COLO668 (cell line): ENCODE results near the gene HERC3.

Experiments used
- DNase-seq: peaks from one replicate; lab custom pipeline; 2025; ENCODE audit not compliant: unreplicated experiment; lab: John Stamatoyannopoulos, UW

HERC3 gene

DNA sequence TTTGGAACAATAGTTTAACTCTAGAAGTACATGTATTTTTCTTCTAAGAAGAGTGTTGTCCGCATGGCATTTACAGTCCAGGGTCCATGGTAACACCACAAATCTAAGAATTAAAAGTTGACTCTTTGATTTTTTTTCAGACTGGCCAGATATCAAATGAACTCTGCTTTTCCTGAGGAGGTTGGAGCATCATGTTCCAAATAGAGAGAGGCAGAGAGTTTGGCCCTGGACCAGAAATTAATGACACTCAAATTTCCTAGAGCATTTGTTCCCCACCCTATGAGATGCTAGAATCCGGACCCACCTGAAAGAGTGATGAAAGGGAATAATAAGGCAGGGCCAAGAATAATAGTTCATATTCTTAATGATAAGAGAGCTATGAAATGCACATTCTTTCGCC, 152.3 kb downstream of the HERC3 start:
- DNase-seq = no peak

DNA sequence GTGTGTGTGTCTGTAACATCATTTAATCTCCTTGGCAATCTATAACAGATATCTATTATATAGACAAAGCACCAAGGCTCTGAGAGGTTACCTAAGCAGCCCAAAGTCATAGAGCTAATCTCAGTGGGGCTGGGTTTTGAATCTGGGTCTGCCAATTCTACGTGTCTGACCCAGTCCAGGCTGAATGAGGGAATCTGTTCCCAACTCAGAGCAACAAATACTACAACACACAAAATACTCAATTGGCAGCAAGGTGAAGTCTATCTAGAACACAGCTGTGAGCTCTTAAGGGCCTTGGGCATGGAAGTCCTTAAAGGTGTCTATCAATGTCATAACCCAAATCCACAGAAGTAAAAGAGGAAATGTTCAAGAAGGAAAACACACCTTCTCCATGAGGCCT, 152.9 kb downstream of the HERC3 start:
- no peak for DNase-seq

DNA sequence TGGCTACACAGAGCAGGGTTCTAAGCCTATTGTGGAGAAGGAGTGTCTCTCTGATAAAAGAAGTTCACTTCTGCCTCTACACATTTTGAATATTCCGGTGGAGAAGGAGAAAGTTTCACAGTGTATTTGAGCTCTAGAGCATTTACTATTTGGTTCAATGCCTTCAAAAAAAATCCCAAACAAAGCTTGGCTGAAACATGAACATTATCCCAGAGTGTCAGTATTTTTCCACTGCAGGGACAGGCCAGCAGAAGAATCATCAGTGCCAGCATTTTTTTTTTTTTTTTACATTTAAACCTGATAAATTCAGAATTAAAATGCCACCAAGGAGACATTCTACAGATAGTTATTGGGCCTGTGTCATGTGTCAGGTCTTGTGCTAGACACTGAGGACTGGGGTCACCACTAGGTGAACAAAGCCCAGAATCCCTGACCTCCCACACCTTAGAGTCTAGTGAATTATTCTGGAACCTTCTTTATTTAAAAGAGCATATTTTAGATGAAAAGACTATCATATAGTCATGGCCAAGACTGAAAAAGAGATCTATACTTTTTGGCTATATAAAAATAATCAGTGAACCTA, 153.4 kb downstream of the HERC3 start:
- DNase-seq = no peak

DNA sequence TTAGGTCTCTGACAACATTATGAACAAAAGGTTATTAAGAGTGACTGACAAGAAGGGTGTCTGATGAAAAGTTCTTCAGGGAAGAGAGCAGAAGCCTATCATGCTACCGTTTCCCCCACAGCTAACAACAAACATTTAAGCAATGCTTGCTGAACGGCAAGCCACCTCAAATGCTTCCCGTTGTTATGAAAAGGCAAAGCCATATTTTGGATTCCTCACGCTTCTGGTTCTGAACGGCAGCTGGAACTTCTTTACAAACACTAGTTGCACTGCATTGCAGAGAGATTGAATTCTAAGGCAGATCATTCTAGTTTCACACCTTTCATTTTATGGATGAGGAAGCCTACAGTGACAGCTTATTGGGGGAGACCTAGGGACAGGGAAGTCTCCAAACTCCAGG, 153.9 kb downstream of the HERC3 start:
- DNase-seq = no peak

DNA sequence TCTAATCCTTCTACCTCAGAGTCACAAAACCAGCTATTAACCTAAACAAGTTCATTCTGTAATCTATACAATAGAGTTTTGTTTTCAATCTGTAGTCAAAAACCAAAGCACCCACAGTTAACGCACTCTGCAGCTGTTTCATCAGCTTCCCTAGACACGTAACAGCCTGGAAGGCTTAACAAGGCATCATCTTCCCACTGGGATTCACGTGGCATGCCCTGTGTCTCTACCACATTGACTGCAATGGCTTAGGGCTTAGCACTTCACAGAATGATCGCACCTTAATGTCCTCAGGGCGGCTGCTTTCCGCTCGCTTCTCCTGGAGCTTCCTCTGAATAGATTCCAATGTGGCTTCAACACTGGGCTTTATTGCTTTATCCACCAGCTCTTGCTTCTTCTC, 155.1 kb downstream of the HERC3 start:
- no peak for DNase-seq

DNA sequence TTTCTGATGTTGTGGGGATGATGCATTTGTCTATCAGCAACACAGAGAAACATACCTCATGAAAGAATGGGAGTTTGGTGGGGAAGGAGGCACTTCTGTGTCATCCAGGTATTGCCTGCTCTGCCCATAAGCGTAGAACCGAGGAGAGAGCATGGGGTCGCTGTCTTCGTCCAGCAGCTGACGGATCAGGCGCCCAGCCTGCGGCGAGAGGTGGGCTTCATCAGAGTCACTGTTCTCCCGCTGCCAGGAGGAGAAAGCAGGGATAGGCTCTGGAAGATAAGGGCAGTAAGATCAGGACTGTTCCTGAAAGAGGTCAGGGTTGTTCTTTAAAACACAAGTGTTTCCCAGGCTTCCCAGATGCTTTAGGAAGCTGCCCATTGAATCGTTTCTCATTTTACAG, 158.1 kb downstream of the HERC3 start:
- DNase-seq = no peak

DNA sequence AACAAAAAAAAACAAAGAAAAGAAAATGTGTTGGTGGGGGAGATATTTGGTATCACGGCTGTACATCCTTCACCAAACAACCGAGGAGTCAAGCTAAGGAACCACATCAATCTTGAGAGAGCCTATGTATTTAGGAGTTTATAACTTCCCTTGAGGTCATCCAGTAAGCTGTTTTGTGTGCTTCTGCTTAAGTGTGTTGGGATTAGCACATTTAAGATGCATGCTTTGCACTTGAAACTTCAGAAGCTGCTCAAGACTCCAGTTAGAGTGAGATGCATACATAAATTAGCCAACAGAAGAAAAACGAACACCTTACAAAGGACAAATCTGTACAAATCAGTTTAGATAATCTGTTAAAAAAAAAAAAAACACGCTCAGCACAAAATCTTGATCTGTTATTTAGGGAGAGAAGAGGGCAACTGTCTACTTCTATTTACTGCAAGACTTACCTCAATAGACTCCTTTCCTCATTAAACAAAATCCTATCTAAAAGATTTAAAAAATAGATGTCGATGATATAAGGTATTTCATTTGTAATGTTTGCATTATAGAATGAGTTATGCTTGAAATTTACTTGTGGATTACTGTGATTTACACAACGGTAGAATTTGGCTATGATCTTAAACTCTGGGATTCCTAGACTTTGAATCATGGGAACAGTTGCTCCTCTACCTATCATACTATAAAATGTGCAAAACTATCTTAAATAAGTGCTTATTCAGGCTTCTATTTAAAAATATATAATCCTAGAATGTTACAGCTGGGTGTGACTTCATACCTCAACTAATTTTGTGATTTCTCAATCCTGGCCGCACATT, 159.2 kb downstream of the HERC3 start:
- DNase-seq = no peak

DNA sequence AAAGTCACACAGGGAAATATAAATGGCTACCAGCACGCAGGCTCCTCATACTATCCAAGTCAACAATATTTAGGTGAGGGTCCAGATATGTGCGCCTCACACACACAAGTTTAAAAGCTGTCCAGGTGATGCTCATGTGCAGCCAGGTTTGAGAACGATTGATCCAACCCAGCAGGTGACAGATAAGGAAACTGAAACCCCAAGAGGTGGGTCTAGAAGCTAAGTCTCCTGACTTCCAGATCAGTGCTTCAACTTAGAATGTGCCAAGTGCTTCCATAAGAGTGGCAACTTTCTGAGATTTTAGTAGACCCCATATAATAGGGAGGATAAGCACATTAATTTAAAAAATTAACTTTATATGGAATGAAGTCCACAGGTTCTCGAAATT, 159.8 kb downstream of the HERC3 start:
- DNase-seq = no peak

DNA sequence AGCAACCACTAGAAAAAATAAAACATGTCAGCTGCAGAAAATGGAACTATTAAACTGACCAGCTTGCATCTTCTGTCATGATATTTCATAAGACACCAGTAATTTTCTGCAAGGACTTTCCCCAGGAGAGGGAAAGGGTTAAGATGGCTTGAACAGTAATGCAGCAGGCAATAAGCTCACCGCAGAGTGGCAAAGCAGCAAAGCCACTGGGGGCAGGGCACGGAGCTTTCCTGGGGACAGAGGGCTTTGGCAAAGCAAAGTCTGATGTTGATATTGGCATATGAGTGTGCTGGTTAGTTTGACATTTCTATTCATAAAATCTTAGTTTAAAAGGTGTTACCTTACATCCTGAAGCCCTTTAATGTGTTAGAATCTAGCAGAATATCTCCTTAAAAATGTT, 160.5 kb downstream of the HERC3 start:
- no peak for DNase-seq

DNA sequence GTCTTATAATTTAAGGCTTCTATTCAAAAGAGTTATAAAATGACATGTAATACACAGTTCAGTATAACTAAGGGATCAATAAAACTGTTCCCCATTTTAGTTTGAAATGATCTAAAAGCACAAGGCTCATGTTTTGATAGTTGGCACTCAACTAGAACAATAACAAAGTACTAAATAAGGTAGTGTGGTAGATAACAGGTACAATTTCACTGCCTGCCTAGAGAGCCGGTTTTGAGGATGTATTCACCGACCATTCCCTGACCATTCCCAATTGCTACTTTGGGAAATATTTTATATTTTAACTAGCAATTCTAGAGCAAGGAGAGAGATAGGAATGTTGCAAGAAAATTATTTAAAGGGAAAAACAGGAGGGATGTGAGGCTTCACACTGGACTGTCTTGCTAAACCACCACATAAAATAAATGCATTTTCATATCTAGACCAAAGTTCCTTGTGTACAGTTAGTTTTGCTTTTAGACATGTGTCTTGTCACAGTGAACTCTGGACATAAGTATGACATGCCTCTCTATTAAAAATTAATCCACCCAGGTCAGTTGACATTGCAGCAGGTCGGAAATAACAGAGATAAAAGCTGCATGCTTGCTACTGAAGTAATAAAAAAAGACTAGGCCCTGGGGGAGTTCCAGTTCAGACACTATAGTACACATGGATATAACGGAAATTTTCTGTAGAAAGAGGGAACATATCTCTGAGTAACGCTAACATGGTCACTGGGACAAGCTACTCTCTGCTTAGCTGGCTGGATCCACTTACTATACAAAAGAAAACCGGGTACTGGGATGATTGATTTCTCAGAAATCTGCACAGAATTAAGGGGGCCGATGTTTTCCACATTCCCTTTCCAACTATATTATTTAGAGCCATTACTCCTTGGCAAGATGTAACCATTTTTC, 161.6 kb downstream of the HERC3 start:
- DNase-seq = no peak

DNA sequence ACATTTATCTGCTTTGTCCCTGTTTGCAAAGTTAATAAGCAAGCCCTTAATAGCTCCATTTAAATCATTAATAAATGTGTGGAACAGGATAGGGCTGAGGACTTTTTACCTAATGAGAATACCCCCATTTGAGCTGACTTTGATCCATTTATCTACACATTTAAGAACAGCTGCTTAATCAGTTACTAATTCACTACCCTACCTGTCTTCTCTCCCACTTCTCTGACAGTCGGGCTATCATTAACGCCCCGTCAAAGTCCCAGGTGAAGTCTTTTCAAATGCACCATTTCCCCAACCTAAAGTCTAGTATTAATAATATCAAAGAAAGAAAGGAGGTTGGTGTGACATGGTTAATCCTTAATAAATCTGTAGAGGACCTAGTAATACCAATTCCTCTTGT, 162.5 kb downstream of the HERC3 start:
- DNase-seq = no peak

DNA sequence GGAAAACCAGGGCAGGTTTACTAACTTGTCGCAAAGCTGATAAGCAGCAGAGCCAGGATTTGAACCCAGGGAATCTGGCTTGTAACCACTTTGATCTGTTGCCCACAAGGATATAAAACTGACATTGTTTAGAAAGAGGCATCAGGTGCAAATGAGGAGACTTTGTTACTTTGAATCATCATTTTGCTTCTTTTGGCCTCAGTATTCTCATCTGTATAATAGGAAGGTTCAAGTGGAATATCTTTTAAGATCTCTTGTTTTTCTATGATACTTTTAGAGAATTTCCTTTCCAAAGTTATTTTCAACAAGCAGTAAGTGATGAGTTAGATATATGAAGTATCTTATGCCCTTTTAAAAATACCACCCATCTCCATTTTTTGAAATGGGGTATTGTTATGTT, 163.2 kb downstream of the HERC3 start:
- no peak for DNase-seq

DNA sequence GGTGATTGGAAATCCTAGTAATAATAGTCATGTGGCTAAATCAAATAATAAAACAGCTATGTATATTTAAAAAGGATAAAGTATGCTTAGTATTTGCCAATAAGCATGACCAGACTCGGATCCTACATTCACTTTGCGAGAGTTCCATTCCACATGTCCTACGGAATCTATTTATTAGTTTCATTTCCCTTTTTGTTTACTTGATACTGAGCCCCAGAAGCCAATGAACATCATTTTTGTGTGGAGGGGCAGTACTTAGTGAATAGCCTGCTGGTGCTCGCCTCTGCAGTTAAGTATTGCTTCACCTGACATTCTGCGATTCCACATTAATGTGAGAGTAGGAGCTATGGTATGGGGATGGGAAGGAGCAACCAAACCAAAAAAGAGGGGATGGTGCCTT, 163.9 kb downstream of the HERC3 start:
- DNase-seq = no peak

DNA sequence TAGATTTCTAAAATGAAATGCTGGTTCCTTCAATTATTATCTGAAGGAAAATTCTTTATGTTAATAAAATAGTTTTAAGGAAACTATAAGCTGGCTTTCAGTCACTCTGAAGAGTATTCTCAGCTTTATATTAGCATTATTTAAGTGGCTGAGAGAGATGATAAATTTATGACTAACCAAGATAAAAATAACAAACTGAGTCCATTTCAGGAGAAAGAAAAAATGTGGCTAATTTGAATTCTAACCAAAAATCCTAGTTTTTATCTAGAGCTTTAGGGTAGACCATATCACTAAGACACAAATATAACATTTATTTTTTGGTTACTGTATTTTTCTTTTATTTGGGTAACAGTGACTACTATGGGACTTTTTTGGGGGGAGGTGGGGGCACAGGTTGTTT, 164.8 kb downstream of the HERC3 start:
- no peak for DNase-seq

DNA sequence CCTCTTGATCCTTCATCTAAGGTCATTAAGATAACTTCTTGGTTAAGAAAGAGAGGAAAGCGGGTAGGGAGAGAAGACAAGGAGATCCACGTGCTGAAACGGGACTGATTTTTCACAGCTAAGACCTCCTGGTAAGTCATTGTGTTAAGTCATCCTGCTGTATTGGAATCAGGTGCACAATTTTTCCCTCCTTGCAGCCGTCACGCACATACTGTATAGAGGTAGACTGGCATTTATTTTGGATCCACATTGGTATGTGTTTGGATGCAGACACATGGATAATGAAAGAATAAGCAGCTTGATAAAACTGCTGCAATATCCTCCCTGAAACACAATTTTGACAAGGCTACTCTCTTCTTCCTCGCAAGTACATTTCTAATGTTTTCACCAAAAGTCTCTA, 165.5 kb downstream of the HERC3 start:
- no peak for DNase-seq
